PFSK-1 (cell line): ENCODE measurements around the gene PRR14L.

Source experiments
- POLR2AphosphoS5 ChIP-seq: IDR thresholded peaks from 2 replicates; pipeline ENCODE4 v1.6.1; 2012; ENCODE audit warnings: low read depth, mild to moderate bottlenecking, control low read depth, low read length, moderate library complexity
- REST ChIP-seq, 2 experiments: IDR thresholded peaks; 2 replicates each; pipeline versions ENCODE4 v1.6.1 to v1.8.0; 2011 to 2012; ENCODE audit warnings: low read depth in 2 of 2, low read length in 2 of 2, control low read depth in 1 of 2, inconsistent platforms in 1 of 2, mild to moderate bottlenecking in 1 of 2, moderate library complexity in 1 of 2; ENCODE audit not compliant: insufficient read depth in 1 of 2
- SIN3A ChIP-seq: IDR thresholded peaks from 2 replicates; pipeline ENCODE4 v1.6.1; 2012; ENCODE audit warnings: mild to moderate bottlenecking, low read length, moderate library complexity, borderline replicate concordance; ENCODE audit not compliant: insufficient read depth
- TAF1 ChIP-seq: IDR thresholded peaks from 2 replicates; pipeline ENCODE4 v1.6.1; 2012; ENCODE audit warnings: low read length, control low read depth, borderline replicate concordance; ENCODE audit not compliant: insufficient read depth

GRCh38 chr22:31652911-31653684 lies 96.8 kb downstream of the PRR14L start:
- TF ChIP-seq SIN3A (no peak), TAF1 (no peak), POLR2AphosphoS5 (no peak), REST (IDR thresholded peaks at IDR 0.05; ENCODE audit: insufficient read depth in 1 of 2, low read depth in 2 of 2, low read length in 2 of 2) (no peak)
